Testis (tissue), 2 donors: Measurements from ENCODE around the gene NELL1.

Experiments
- CTCF ChIP-seq, 3 experiments: fragments of 450-650 bp in 2 of 3; fragments of 200-600 bp in 1 of 3; sonication (generic) in 1 of 3; IDR thresholded peaks; one replicate each; pipeline ENCODE4 v1.5.1; 2016 to 2019; ENCODE audit warnings: antibody characterized with exemption in 3 of 3, mild to moderate bottlenecking in 2 of 3, moderate library complexity in 1 of 3
- POLR2A ChIP-seq: fragments of 450-650 bp; IDR thresholded peaks from one replicate; pipeline ENCODE4 v1.6.1; 2017; ENCODE audit warnings: antibody characterized with exemption, mild to moderate bottlenecking, moderate library complexity

- TF ChIP-seq CTCF (IDR thresholded peaks at IDR 0.05) = no peak
- no peak for TF ChIP-seq POLR2A
Observed at GRCh38 chr11:21229224-21229623, 559.8 kb downstream of the NELL1 start.
